ENCODE measurements around the gene GIT2. TPM values are rescaled to one million over a fixed set of nuclear protein-coding genes. Genes with fewer than 3 reads are reported as not detected.
A peak's percentile ranks its signal among the peaks of the same experiment; 100 is the strongest.

The GIT2 gene
- total RNA-seq, 2 donors from 2014 or later, result 24.8 to 26.8 TPM

DNA sequence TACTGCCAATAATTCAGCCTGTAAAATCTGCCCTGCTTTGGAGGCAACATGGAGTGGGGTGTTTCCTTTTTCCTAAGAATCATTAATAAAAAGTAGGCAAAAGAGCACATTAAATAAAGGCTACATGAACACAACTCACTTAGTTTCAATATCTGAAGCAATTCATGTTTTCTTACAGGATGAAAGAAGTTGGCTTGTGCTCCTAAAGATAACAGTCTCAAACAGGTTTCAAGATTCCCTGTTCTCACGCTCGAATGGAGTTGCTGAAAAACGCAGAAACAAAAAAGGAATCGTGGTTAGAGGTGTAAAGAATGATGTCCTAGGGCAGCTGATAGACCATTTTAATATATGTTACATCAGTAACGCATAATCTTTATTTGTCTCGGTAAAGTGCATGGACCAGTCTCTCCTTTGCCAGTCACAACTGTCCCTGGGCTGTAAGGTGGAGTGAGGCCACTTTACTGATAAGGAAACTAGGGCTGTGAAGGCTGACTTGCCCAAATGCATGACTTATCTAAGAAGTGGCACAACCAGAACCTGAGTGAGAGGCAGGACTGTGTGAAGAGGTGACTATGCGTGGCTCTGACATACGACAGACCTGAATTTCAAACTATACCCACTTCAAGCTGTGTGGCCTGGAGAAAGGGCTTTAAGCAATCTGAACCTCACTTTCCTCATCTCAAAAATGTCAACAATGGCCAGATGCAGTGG lies 12.6 kb downstream of the GIT2 start:
- H3K9me3 ChIP-seq, result no peaks in the 10 kb centered on the region
- peaks cover 96% of the 10 kb centered on the region for H3K36me3 ChIP-seq
- no peaks in the 10 kb centered on the region for H3K4me1 ChIP-seq
- no peak overlapping the region for H3K4me3 ChIP-seq
- DNase-seq (ENCODE audit: low spot score), result no peak
- H3K27ac ChIP-seq, result no peak overlapping the region
- TF ChIP-seq, protein P1, sequence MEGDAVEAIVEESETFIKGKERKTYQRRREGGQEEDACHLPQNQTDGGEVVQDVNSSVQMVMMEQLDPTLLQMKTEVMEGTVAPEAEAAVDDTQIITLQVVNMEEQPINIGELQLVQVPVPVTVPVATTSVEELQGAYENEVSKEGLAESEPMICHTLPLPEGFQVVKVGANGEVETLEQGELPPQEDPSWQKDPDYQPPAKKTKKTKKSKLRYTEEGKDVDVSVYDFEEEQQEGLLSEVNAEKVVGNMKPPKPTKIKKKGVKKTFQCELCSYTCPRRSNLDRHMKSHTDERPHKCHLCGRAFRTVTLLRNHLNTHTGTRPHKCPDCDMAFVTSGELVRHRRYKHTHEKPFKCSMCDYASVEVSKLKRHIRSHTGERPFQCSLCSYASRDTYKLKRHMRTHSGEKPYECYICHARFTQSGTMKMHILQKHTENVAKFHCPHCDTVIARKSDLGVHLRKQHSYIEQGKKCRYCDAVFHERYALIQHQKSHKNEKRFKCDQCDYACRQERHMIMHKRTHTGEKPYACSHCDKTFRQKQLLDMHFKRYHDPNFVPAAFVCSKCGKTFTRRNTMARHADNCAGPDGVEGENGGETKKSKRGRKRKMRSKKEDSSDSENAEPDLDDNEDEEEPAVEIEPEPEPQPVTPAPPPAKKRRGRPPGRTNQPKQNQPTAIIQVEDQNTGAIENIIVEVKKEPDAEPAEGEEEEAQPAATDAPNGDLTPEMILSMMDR (IDR thresholded peaks at IDR 0.05), result no peak
- H3K27me3 ChIP-seq, result no peaks in the 10 kb centered on the region

DNA sequence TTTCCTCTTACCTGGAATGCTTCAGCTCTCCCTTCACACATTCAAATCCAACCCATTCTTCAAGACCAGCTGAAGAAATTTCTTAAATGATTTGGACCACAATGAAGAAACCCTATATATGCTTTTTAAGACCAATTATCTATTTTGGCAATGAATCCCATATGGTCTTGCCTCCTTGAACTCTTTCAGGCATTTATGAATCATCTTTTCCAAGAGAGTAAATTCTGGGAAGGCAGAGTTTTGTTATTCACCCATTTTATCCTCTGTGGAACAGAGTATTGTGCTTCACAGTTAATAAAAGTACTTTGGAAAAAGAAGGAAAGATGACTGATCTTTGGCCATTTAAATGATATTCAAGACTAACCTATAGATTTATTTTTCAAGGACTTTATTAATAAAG lies 14.0 kb downstream of the GIT2 start:
- no peaks in the 10 kb centered on the region for H3K27me3 ChIP-seq
- no peak for DNase-seq (ENCODE audit: low spot score)
- peaks cover 94% of the 10 kb centered on the region for H3K36me3 ChIP-seq
- no peaks in the 10 kb centered on the region for H3K4me1 ChIP-seq
- no peaks in the 10 kb centered on the region for H3K9me3 ChIP-seq
- no peak overlapping the region for H3K4me3 ChIP-seq
- TF ChIP-seq, protein P1 (IDR thresholded peaks at IDR 0.05), result no peak
- no peak overlapping the region for H3K27ac ChIP-seq

DNA sequence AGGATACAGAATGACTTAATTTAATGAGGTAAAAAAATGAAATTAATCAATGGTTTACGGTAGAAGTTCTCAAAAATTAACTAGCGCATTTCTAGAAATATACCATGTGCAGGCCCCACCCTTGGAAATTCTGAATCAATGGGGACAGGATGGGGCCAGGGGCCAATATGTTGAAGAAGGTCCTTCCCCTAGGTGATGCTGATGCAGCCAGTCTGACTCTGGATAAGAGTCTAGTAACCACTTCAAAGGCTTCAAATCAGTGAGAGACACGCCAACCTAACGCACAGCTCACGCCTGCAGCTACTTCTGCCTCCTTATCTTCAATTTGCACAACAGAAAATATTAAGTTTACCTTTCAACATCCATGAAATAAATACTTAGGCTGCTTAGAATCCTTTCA lies 14.9 kb downstream of the GIT2 start:
- TF ChIP-seq, protein P1 (IDR thresholded peaks at IDR 0.05), result no peak
- no peaks in the 10 kb centered on the region for H3K9me3 ChIP-seq
- DNase-seq (ENCODE audit: low spot score), result peak; percentile 13
- H3K36me3 ChIP-seq, result peaks cover 93% of the 10 kb centered on the region
- no peak overlapping the region for H3K27ac ChIP-seq
- H3K4me1 ChIP-seq, result no peaks in the 10 kb centered on the region
- no peak overlapping the region for H3K4me3 ChIP-seq
- no peaks in the 10 kb centered on the region for H3K27me3 ChIP-seq

DNA sequence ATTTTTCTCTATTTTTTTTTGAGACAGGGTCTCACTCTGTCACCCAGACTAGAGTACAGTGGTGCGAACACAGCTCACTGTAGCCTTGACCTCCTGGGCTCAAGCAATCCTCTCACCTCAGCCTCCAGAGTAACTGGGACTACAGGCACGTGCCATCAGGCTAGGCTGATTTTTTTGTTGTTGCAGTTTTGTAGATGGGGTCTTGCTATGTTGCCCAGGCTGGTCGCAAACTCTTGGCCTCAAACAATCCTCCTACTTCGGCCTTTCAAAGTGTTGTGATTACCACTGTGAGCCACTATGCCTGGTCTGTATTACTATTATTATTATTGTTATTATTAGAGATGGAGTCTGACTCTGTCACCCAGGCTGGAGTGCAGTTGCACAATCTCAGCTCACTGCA lies 23.3 kb downstream of the GIT2 start:
- Histone ChIP-seq H3K27ac (no peak overlapping the region), H3K27me3 (no peaks in the 10 kb centered on the region), H3K36me3 (peaks cover 54% of the 10 kb centered on the region), H3K9me3 (no peaks in the 10 kb centered on the region), H3K4me1 (no peaks in the 10 kb centered on the region), H3K4me3 (no peak overlapping the region)
- TF ChIP-seq, protein P1 (IDR thresholded peaks at IDR 0.05), result no peak
- DNase-seq (ENCODE audit: low spot score), result no peak

DNA sequence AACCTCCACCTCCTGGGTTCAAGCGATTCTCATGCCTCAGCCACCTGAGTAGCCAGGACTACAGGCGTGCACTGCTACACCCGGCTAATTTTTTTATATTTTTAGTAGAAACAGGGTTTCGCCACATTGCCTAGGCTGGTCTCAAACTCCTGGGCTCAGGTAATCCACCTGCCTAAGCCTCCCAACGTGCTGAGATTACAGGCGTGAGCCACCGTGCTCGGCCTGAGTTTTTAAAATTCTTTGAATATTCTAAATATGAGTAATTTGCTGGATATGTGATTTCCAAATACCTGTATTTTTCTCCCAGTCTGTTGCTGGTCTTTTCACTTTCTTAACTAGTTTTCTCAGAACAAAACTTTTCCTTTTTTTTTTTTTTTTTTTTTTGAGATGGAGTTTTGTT lies 27.4 kb downstream of the GIT2 start:
- no peak overlapping the region for H3K27ac ChIP-seq
- H3K4me1 ChIP-seq, result peaks cover 0 to 5% of the 10 kb centered on the region in 2 donors
- TF ChIP-seq, protein P1 (IDR thresholded peaks at IDR 0.05), result no peak
- H3K36me3 ChIP-seq, result peaks cover 46% of the 10 kb centered on the region
- no peaks in the 10 kb centered on the region for H3K9me3 ChIP-seq
- no peak for DNase-seq (ENCODE audit: low spot score)
- no peak overlapping the region for H3K4me3 ChIP-seq
- no peaks in the 10 kb centered on the region for H3K27me3 ChIP-seq

DNA sequence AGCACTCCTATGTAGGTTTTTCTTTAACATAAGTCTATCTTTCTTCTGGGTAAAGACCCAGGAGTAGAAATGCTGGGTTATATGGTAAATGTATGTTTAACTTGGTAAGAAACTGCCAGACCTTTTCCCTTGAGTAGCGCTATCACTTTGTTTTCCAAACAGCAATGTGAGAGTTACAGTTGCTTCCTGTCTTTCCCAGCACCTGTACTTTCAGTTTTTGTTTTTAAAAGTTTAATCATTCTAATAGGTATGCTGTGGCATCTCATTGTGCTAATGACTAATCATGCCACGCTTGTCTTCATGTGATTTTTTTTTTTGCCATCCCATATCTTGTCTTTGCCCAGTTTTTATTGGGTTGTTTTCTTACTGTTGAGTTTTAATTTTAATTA lies 28.1 kb downstream of the GIT2 start:
- no peak overlapping the region for H3K4me3 ChIP-seq
- peaks cover 43% of the 10 kb centered on the region for H3K36me3 ChIP-seq
- no peak overlapping the region for H3K27ac ChIP-seq
- no peaks in the 10 kb centered on the region for H3K9me3 ChIP-seq
- H3K4me1 ChIP-seq, result peaks cover 0 to 8% of the 10 kb centered on the region in 2 donors
- no peak for DNase-seq (ENCODE audit: low spot score)
- TF ChIP-seq, protein P1 (IDR thresholded peaks at IDR 0.05), result no peak
- no peaks in the 10 kb centered on the region for H3K27me3 ChIP-seq

Data from right atrium auricular region (tissue), 2 donors.